Neural cell (in vitro differentiated cells): ENCODE results near the gene DIAPH2. TPM values are rescaled to one million over a fixed set of nuclear protein-coding genes. Genes with fewer than 3 reads are reported as not detected.

Experiments
- H2AFZ ChIP-seq: fragments of 200-600, 300-800 bp; sonication (generic), shearing (Covaris generic); 2 replicates; pipeline ENCODE4 v1.6.0; 2014; ENCODE audit warnings: low read depth, mild to moderate bottlenecking, antibody characterized with exemption, low read length, moderate library complexity
- H3F3A ChIP-seq: fragments of 200-600 bp; shearing (Covaris generic); 2 replicates; pipeline ENCODE4 v1.6.1; 2016; ENCODE audit warnings: mild to moderate bottlenecking, moderate library complexity, mixed read lengths, antibody characterized with exemption, low read length; ENCODE audit not compliant: insufficient read depth, poor library complexity, severe bottlenecking
- H3K27ac ChIP-seq: fragments of 200-600, 300-800 bp; sonication (generic), shearing (Covaris generic); 2 replicates; pipeline ENCODE4 v1.5.1; 2014; ENCODE audit warnings: mild to moderate bottlenecking, low read length, moderate library complexity
- H3K27me3 ChIP-seq: fragments of 300-800, 200-600 bp; sonication (generic), shearing (Covaris generic); 2 replicates; pipeline ENCODE4 v1.6.0; 2014; ENCODE audit warnings: mild to moderate bottlenecking, low read depth, low read length, moderate library complexity; ENCODE audit not compliant: insufficient read depth
- H3K36me3 ChIP-seq: fragments of 300-800, 200-600 bp; sonication (generic), shearing (Covaris generic); 2 replicates; pipeline ENCODE4 v1.5.1; 2014; ENCODE audit warnings: mild to moderate bottlenecking, antibody characterized with exemption, low read length, moderate library complexity; ENCODE audit not compliant: insufficient read depth
- H3K4me2 ChIP-seq: fragments of 300-800, 200-600 bp; sonication (generic), shearing (Covaris generic); 2 replicates; pipeline ENCODE4 v1.6.0; 2014; ENCODE audit warnings: mild to moderate bottlenecking, low read length
- H3K4me3 ChIP-seq: fragments of 300-800, 200-600 bp; sonication (generic), shearing (Covaris generic); 2 replicates; pipeline ENCODE4 v1.5.1; 2014; ENCODE audit warnings: mild to moderate bottlenecking, low read length, moderate library complexity
- H3K79me2 ChIP-seq: fragments of 200-600 bp; shearing (Covaris generic); replicated peaks from 2 replicates; pipeline ENCODE4 v1.6.0; 2014; ENCODE audit warnings: mild to moderate bottlenecking, low read length, moderate library complexity; ENCODE audit not compliant: insufficient read depth
- H3K9ac ChIP-seq: fragments of 300-800, 200-600 bp; sonication (generic), shearing (Covaris generic); 2 replicates; pipeline ENCODE4 v1.6.1; 2016; ENCODE audit warnings: mild to moderate bottlenecking, low read length, mixed read lengths
- H3K9me2 ChIP-seq: fragments of 200-600 bp; shearing (Covaris generic); 2 replicates; pipeline ENCODE4 v1.6.1; 2016; ENCODE audit warnings: mild to moderate bottlenecking, low read length, mixed read lengths; ENCODE audit not compliant: insufficient read depth
- H3K9me3 ChIP-seq: fragments of 200-600, 300-800 bp; sonication (generic), shearing (Covaris generic); 2 replicates; pipeline ENCODE4 v1.6.1; 2016; ENCODE audit warnings: mild to moderate bottlenecking, mixed run types, low read length, moderate library complexity, mixed read lengths
- H4K20me1 ChIP-seq: fragments of 200-600 bp; shearing (Covaris generic); 2 replicates; pipeline ENCODE4 v1.6.1; 2016; ENCODE audit warnings: mild to moderate bottlenecking, mixed run types; ENCODE audit not compliant: insufficient read depth
- EP300 ChIP-seq: fragments of 450-650 bp; conservative IDR thresholded peaks from 2 replicates; pipeline ENCODE4 v1.6.1; 2014; ENCODE audit warnings: antibody characterized with exemption, mild to moderate bottlenecking, moderate library complexity; ENCODE audit not compliant: poor library complexity, severe bottlenecking
- EZH2 ChIP-seq: fragments of 200-600, 300-800 bp; shearing (Covaris generic), sonication (generic); IDR thresholded peaks from 2 replicates; pipeline ENCODE4 v1.6.1; 2014; ENCODE audit warnings: antibody characterized with exemption, low read length, borderline replicate concordance, mild to moderate bottlenecking; ENCODE audit not compliant: insufficient read depth, poor library complexity, severe bottlenecking
- MXI1 ChIP-seq: fragments of 450-650 bp; conservative IDR thresholded peaks from 2 replicates; pipeline ENCODE4 v1.6.1; 2014; ENCODE audit warnings: antibody characterized with exemption, mild to moderate bottlenecking; ENCODE audit not compliant: poor library complexity, severe bottlenecking
- POLR2AphosphoS5 ChIP-seq: IDR thresholded peaks from 2 replicates; pipeline ENCODE4 v1.6.1; 2012
- RAD21 ChIP-seq: fragments of 450-650 bp; conservative IDR thresholded peaks from 2 replicates; pipeline ENCODE4 v1.6.1; 2014; ENCODE audit warnings: antibody characterized with exemption, mild to moderate bottlenecking, moderate library complexity
- SMC3 ChIP-seq: fragments of 450-650 bp; conservative IDR thresholded peaks from 2 replicates; pipeline ENCODE4 v1.6.1; 2014; ENCODE audit warnings: antibody characterized with exemption, mild to moderate bottlenecking, moderate library complexity; ENCODE audit not compliant: poor library complexity
- TAF1 ChIP-seq: IDR thresholded peaks from 2 replicates; pipeline ENCODE4 v1.6.1; 2012; ENCODE audit warnings: low read depth
- polyA plus RNA-seq: library from polyadenylated mRNA; depleted of rRNA; stranded (reverse); fragments of >200 nt; gene quantifications from 2 replicates; pipeline ENCODE4 v1.2.3, GENCODE V29; 2014
- TF ChIP-seq, protein P1 (sequence below): fragments of 450-650 bp; IDR thresholded peaks from 2 replicates; pipeline ENCODE4 v1.5.1; 2014; ENCODE audit warnings: antibody characterized with exemption, mild to moderate bottlenecking, moderate library complexity; ENCODE audit not compliant: poor library complexity, severe bottlenecking
- TF ChIP-seq, protein P2 (sequence below): IDR thresholded peaks from 2 replicates; pipeline ENCODE4 v1.6.1; 2012; ENCODE audit warnings: borderline replicate concordance

DIAPH2 gene
- polyA plus RNA-seq, 1 donor from 2014 or later, result 0.07 TPM

DNA sequence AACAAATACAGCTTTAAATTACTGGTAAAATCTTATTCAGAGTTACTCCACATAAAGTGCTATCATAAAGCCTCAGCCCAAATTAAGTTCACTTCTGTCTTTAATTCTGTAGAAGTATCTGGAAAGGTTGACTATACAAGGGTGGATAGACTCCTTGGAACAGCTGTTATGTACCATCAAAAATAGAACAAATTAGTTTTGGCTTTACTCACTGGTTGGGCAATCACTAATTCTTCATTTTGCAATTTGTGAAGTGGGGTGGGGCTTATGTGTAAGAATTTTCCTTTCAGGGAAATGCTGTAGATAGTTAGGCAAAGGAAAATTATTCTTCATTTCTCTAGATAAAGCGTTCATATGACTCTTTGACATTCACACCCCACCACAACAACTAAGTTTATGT lies 7.8 kb downstream of the DIAPH2 start:
- Histone ChIP-seq H3K79me2 (no peaks in the 10 kb centered on the region), H4K20me1 (no peaks in the 10 kb centered on the region), H3K27ac (no peak overlapping the region), H3K9me3 (no peaks in the 10 kb centered on the region), H3K4me3 (no peak overlapping the region), H3K36me3 (no peaks in the 10 kb centered on the region), H2AFZ (no peak overlapping the region), H3F3A (no peaks in the 10 kb centered on the region), H3K9ac (no peak overlapping the region), H3K9me2 (no peaks in the 10 kb centered on the region), H3K4me2 (no peak overlapping the region), H3K27me3 (no peaks in the 10 kb centered on the region)
- TF ChIP-seq TAF1, result no peak
- TF ChIP-seq, protein P1, sequence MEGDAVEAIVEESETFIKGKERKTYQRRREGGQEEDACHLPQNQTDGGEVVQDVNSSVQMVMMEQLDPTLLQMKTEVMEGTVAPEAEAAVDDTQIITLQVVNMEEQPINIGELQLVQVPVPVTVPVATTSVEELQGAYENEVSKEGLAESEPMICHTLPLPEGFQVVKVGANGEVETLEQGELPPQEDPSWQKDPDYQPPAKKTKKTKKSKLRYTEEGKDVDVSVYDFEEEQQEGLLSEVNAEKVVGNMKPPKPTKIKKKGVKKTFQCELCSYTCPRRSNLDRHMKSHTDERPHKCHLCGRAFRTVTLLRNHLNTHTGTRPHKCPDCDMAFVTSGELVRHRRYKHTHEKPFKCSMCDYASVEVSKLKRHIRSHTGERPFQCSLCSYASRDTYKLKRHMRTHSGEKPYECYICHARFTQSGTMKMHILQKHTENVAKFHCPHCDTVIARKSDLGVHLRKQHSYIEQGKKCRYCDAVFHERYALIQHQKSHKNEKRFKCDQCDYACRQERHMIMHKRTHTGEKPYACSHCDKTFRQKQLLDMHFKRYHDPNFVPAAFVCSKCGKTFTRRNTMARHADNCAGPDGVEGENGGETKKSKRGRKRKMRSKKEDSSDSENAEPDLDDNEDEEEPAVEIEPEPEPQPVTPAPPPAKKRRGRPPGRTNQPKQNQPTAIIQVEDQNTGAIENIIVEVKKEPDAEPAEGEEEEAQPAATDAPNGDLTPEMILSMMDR, result no peak
- no peak for TF ChIP-seq EP300
- TF ChIP-seq EZH2, result no peak
- no peak for TF ChIP-seq MXI1
- TF ChIP-seq RAD21, result no peak
- TF ChIP-seq POLR2AphosphoS5, result no peak
- TF ChIP-seq, protein P2, sequence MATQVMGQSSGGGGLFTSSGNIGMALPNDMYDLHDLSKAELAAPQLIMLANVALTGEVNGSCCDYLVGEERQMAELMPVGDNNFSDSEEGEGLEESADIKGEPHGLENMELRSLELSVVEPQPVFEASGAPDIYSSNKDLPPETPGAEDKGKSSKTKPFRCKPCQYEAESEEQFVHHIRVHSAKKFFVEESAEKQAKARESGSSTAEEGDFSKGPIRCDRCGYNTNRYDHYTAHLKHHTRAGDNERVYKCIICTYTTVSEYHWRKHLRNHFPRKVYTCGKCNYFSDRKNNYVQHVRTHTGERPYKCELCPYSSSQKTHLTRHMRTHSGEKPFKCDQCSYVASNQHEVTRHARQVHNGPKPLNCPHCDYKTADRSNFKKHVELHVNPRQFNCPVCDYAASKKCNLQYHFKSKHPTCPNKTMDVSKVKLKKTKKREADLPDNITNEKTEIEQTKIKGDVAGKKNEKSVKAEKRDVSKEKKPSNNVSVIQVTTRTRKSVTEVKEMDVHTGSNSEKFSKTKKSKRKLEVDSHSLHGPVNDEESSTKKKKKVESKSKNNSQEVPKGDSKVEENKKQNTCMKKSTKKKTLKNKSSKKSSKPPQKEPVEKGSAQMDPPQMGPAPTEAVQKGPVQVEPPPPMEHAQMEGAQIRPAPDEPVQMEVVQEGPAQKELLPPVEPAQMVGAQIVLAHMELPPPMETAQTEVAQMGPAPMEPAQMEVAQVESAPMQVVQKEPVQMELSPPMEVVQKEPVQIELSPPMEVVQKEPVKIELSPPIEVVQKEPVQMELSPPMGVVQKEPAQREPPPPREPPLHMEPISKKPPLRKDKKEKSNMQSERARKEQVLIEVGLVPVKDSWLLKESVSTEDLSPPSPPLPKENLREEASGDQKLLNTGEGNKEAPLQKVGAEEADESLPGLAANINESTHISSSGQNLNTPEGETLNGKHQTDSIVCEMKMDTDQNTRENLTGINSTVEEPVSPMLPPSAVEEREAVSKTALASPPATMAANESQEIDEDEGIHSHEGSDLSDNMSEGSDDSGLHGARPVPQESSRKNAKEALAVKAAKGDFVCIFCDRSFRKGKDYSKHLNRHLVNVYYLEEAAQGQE, result no peak
- TF ChIP-seq SMC3, result no peak

DNA sequence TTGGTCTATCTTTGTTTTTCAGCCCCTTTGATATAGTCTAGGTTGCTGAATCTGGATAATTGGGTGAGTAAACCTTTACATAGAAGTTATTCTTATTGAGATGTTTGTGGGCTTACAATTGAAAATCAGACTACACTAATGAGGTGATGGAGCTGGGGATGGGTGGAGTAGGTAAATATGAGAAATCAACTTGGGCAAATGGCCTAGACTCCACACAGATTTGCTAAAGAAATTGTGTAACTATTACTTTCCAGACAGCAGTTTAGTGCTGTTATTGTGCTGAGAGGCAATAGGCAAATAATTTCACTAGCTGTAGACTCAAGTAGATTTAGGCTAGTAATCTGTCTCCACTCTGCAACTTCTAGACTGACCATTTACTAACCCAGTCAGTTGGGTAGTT lies 8.2 kb downstream of the DIAPH2 start:
- Histone ChIP-seq H3K4me2 (no peak overlapping the region), H3K79me2 (no peaks in the 10 kb centered on the region), H3F3A (no peaks in the 10 kb centered on the region), H4K20me1 (no peaks in the 10 kb centered on the region), H2AFZ (no peak overlapping the region), H3K9me3 (no peaks in the 10 kb centered on the region), H3K27me3 (no peaks in the 10 kb centered on the region), H3K9ac (no peak overlapping the region), H3K36me3 (no peaks in the 10 kb centered on the region), H3K9me2 (no peaks in the 10 kb centered on the region), H3K4me3 (no peak overlapping the region), H3K27ac (no peak overlapping the region)
- TF ChIP-seq, protein P1, result no peak
- TF ChIP-seq EP300, result no peak
